Smooth muscle cell (in vitro differentiated cells): Measurements from ENCODE around the gene IGSF9B. TPM values are rescaled to one million over a fixed set of nuclear protein-coding genes. Genes with fewer than 3 reads are reported as not detected.

Source experiments
- DNase-seq: peaks from one replicate; lab custom pipeline; 2025; ENCODE audit not compliant: unreplicated experiment; lab: John Stamatoyannopoulos, UW
- H2AFZ ChIP-seq: fragments of 200-600 bp; sonication (generic); 2 replicates; pipeline ENCODE4 v1.6.0; 2016; ENCODE audit warnings: antibody characterized with exemption, low read depth, mild to moderate bottlenecking
- H3F3A ChIP-seq: fragments of 200-600 bp; sonication (generic); 2 replicates; pipeline ENCODE4 v1.6.0; 2017; ENCODE audit warnings: antibody characterized with exemption, low read depth
- H3K27ac ChIP-seq: fragments of 200-600 bp; sonication (generic); 2 replicates; pipeline ENCODE4 v1.5.1; 2016; ENCODE audit warnings: low read depth, mild to moderate bottlenecking
- H3K27me3 ChIP-seq: fragments of 200-600 bp; sonication (generic); 2 replicates; pipeline ENCODE4 v1.6.1; 2016; ENCODE audit warnings: low read depth, mild to moderate bottlenecking
- H3K36me3 ChIP-seq: fragments of 200-600 bp; sonication (generic); 2 replicates; pipeline ENCODE4 v1.5.1; 2016; ENCODE audit warnings: low read depth
- H3K4me1 ChIP-seq: fragments of 200-600 bp; sonication (generic); 2 replicates; pipeline ENCODE4 v1.5.1; 2016; ENCODE audit warnings: low read depth
- H3K4me2 ChIP-seq: fragments of 200-600 bp; sonication (generic); 2 replicates; pipeline ENCODE4 v1.6.0; 2016; ENCODE audit warnings: mild to moderate bottlenecking
- H3K4me3 ChIP-seq: fragments of 200-600 bp; sonication (generic); 2 replicates; pipeline ENCODE4 v1.5.1; 2016; ENCODE audit warnings: mild to moderate bottlenecking
- H3K79me2 ChIP-seq: fragments of 200-600 bp; sonication (generic); 2 replicates; pipeline ENCODE4 v1.6.0; 2016; ENCODE audit warnings: low read depth, mild to moderate bottlenecking
- H3K9ac ChIP-seq: fragments of 200-600 bp; sonication (generic); 2 replicates; pipeline ENCODE4 v1.6.0; 2016; ENCODE audit warnings: low read depth
- H3K9me3 ChIP-seq: fragments of 200-600 bp; sonication (generic); replicated peaks from 2 replicates; pipeline ENCODE4 v1.5.1; 2016; ENCODE audit warnings: low read depth
- H4K20me1 ChIP-seq: fragments of 200-600 bp; sonication (generic); 2 replicates; pipeline ENCODE4 v1.6.0; 2016; ENCODE audit warnings: low read depth
- CTCF ChIP-seq: fragments of 200-600 bp; sonication (generic); IDR thresholded peaks from 2 replicates; pipeline ENCODE4 v1.5.1; 2017; ENCODE audit warnings: borderline replicate concordance, mild to moderate bottlenecking, antibody characterized with exemption; ENCODE audit not compliant: insufficient read depth, poor library complexity, severe bottlenecking
- WGBS: methylation state at CpG from one replicate; pipeline ENCODE4 v1.1.7; 2016; ENCODE audit warnings: low lambda C conversion rate; 5-methylcytosine and 5-hydroxymethylcytosine counted together
- polyA plus RNA-seq: library from polyadenylated mRNA; unstranded; fragments of >200 nt; fragmentation: Nextera tagmentation; extraction: Ambion mirVana; gene quantifications from 2 replicates; pipeline ENCODE4 v1.2.1, GENCODE V29; 2016
- total RNA-seq: library from RNA; depleted of rRNA; stranded (reverse); fragments of >200 nt; gene quantifications from 2 replicates; pipeline ENCODE4 v1.2.3, GENCODE V29; 2014

The IGSF9B gene
- total and polyA plus RNA-seq, 2 experiments from 2014 or later: 0.82 to 1.7 TPM

- Histone ChIP-seq H3K4me2 (no peak overlapping the region), H3K4me1 (peaks cover 27% of the 10 kb centered on the region), H3F3A (no peaks in the 10 kb centered on the region), H3K36me3 (no peaks in the 10 kb centered on the region), H2AFZ (no peak overlapping the region), H3K27me3 (no peaks in the 10 kb centered on the region), H4K20me1 (peaks cover 26% of the 10 kb centered on the region), H3K79me2 (no peaks in the 10 kb centered on the region), H3K4me3 (no peak overlapping the region), H3K9me3 (no peaks in the 10 kb centered on the region), H3K27ac (no peak overlapping the region), H3K9ac (no peak overlapping the region)
- 95% methylated on average over 19 of the region's 20 CpGs for WGBS
- no peak for TF ChIP-seq CTCF
- no peak for DNase-seq
Observed at GRCh38 chr11:133946051-133946450, 10.7 kb downstream of the IGSF9B start.

GRCh38 chr11:133945087-133945974, 11.4 kb downstream of the IGSF9B start:
- no peak overlapping the region for H3K9ac ChIP-seq
- no peak for DNase-seq
- peaks cover 20% of the 10 kb centered on the region for H3K4me1 ChIP-seq
- no peaks in the 10 kb centered on the region for H3K27me3 ChIP-seq
- H3K4me3 ChIP-seq: no peak overlapping the region
- no peak overlapping the region for H2AFZ ChIP-seq
- TF ChIP-seq CTCF: no peak
- no peaks in the 10 kb centered on the region for H3K36me3 ChIP-seq
- H3F3A ChIP-seq: no peaks in the 10 kb centered on the region
- H3K79me2 ChIP-seq: no peaks in the 10 kb centered on the region
- WGBS: 70% methylated on average over 26 of the region's 27 CpGs
- H3K4me2 ChIP-seq: no peak overlapping the region
- no peak overlapping the region for H3K27ac ChIP-seq
- H4K20me1 ChIP-seq: peaks cover 26% of the 10 kb centered on the region
- H3K9me3 ChIP-seq: no peaks in the 10 kb centered on the region

- H3K79me2 ChIP-seq: no peaks in the 10 kb centered on the region
- H3K9me3 ChIP-seq: no peaks in the 10 kb centered on the region
- no peak overlapping the region for H3K27ac ChIP-seq
- no peak for DNase-seq
- peaks cover 19% of the 10 kb centered on the region for H3K4me1 ChIP-seq
- H2AFZ ChIP-seq: no peak overlapping the region
- no peaks in the 10 kb centered on the region for H3K36me3 ChIP-seq
- WGBS: 85% methylated on average over 12 of the region's 12 CpGs
- no peak for TF ChIP-seq CTCF
- H3K9ac ChIP-seq: no peak overlapping the region
- H3K4me3 ChIP-seq: no peak overlapping the region
- no peaks in the 10 kb centered on the region for H3F3A ChIP-seq
- H3K4me2 ChIP-seq: no peak overlapping the region
- no peaks in the 10 kb centered on the region for H3K27me3 ChIP-seq
- H4K20me1 ChIP-seq: peaks cover 26% of the 10 kb centered on the region
Observed at GRCh38 chr11:133943950-133944698, 12.6 kb downstream of the IGSF9B start.
